ENCODE measurements around the gene MAP3K6. TPM values are rescaled to one million over a fixed set of nuclear protein-coding genes. Genes with fewer than 3 reads are reported as not detected.
A peak's percentile ranks its signal among the peaks of the same experiment; 100 is the strongest.

The MAP3K6 gene
- total RNA-seq, 1 experiment from 2014 or later: 7.7 TPM

GRCh38 chr1:27383039-27383605 lies 16.4 kb upstream of the MAP3K6 start, which contains the start of gene CD164L2:
CD164L2 (minus strand) TSS chr1:27383333; CDS start chr1:27383239, 94 bp downstream.
- peak within 1 kb of the TSS; percentile 40 for H3K18ac ChIP-seq (ENCODE audit: insufficient read length, low read depth, low read length)
- Mint-ChIP-seq H3K27ac (no peak within 1 kb of the TSS; a peak in 2 of 7 replicates), H3K4me1 (peaks cover 5 to 12% of the 10 kb centered on the region in 2 experiments), H3K36me3 (ENCODE audit: insufficient read depth in 1 of 3, low read depth in 3 of 3) (no peaks in the 10 kb centered on the region; a peak in 1 of 7 replicates), H3K9me3 (no peaks in the 10 kb centered on the region; a peak in 1 of 5 replicates), H3K4me3 (peak within 1 kb of the TSS; percentile 55 to 77), H3K27me3 (ENCODE audit: low read depth) (peaks cover 25% of the 10 kb centered on the region)
- H4K91ac ChIP-seq (ENCODE audit: insufficient read length, low read depth, low read length): no peak within 1 kb of the TSS
- H3T11ph ChIP-seq (ENCODE audit: low read length): no peak within 1 kb of the TSS
- no peak within 1 kb of the TSS for H2BK12ac ChIP-seq (ENCODE audit: insufficient read length, low read depth, low read length)
- no peak within 1 kb of the TSS for H2AK5ac ChIP-seq (ENCODE audit: insufficient read length, low read length)
- H3K56ac ChIP-seq (ENCODE audit: insufficient read length, low read depth, low read length): no peak within 1 kb of the TSS
- H3K4ac ChIP-seq (ENCODE audit: low read depth, low read length): no peak within 1 kb of the TSS
- no peaks in the 10 kb centered on the region for H3K79me1 ChIP-seq (ENCODE audit: insufficient read depth, low read depth, low read length, poor library complexity, severe bottlenecking)
- H3K14ac ChIP-seq (ENCODE audit: insufficient read depth, low read length): no peak within 1 kb of the TSS; the same call in 1 of the 2 replicates
- H3K9ac ChIP-seq (ENCODE audit: extremely low read depth, insufficient read length, low read length): peak within 1 kb of the TSS; percentile 4
- H4K5ac ChIP-seq (ENCODE audit: insufficient read length, low read depth, low read length): no peak within 1 kb of the TSS
- H3K4me1 ChIP-seq (ENCODE audit: insufficient read depth, low read length): no peaks in the 10 kb centered on the region
- H4K20me1 ChIP-seq (ENCODE audit: control insufficient read depth, insufficient read depth, insufficient read length): no peaks in the 10 kb centered on the region
- no peaks in the 10 kb centered on the region for H3K79me2 ChIP-seq (ENCODE audit: insufficient read depth, low read length)
- no peaks in the 10 kb centered on the region for H3K27me3 ChIP-seq (ENCODE audit: insufficient read depth, low read length)
- no peak for TF ChIP-seq CTCF (conservative IDR thresholded peaks at IDR 0.05)
- no peak within 1 kb of the TSS for H2BK15ac ChIP-seq (ENCODE audit: low read depth, low read length)
- peak within 1 kb of the TSS; percentile 57 for H3K4me2 ChIP-seq (ENCODE audit: insufficient read depth, insufficient read length, low read length)
- peak; percentile 90 for DNase-seq
- no peak within 1 kb of the TSS for H2BK20ac ChIP-seq (ENCODE audit: low read depth, low read length, poor library complexity, severe bottlenecking)
- no peak within 1 kb of the TSS for H3K27ac ChIP-seq (ENCODE audit: insufficient read length, low read depth, low read length)
- H2BK120ac ChIP-seq (ENCODE audit: low read depth, low read length, poor library complexity, severe bottlenecking): no peak within 1 kb of the TSS
- WGBS (ENCODE audit: extremely low coverage, insufficient read length, low lambda C conversion rate): no CpG with 5 or more reads among the region's 43 CpGs
- no peak within 1 kb of the TSS for H2AFZ ChIP-seq (ENCODE audit: low read length)
- no peak within 1 kb of the TSS for H3K23ac ChIP-seq (ENCODE audit: insufficient read length, low read depth, low read length)
- H3K23me2 ChIP-seq (ENCODE audit: insufficient read length, low read depth, low read length, poor library complexity, severe bottlenecking): peaks cover 6% of the 10 kb centered on the region
- H3K9me3 ChIP-seq (ENCODE audit: control insufficient read depth, low read depth, low read length): no peaks in the 10 kb centered on the region
- no peak within 1 kb of the TSS for H2BK5ac ChIP-seq (ENCODE audit: insufficient read length, low read length)
- H4K8ac ChIP-seq (replicated peaks; ENCODE audit: insufficient read length, low read depth, low read length): no peak within 1 kb of the TSS

Measured in H9 (cell line).